NB4 (cell line): Measurements from ENCODE around the gene CDH13.

Source experiments
- CTCF ChIP-seq: IDR thresholded peaks from one replicate; pipeline ENCODE4 v1.5.1; 2012; ENCODE audit warnings: low read depth, low read length
- MAX ChIP-seq: IDR thresholded peaks from 2 replicates; pipeline ENCODE4 v1.6.1; 2011; ENCODE audit warnings: low read depth, low read length
- MYC ChIP-seq: IDR thresholded peaks from 2 replicates; pipeline ENCODE4 v1.6.1; 2011; ENCODE audit warnings: low read depth, low read length

GRCh38 chr16:82987767-82988166, 361.0 kb downstream of the CDH13 start:
- TF ChIP-seq MYC (no peak), CTCF (no peak), MAX (no peak)
